GM19467 (cell line): Measurements from ENCODE around the gene CCDC92B.
"Not testable (repeated sequence)": the region's sequence is repeated elsewhere in the genome, so short reads cannot be mapped to it uniquely, and the experiment has no call there.

Source experiments
- ATAC-seq: cut with Tn5 transposase; IDR thresholded peaks from one replicate; pipeline ENCODE4 v1.9.1; 2021; ENCODE audit warnings: mild to moderate bottlenecking, moderate library complexity; ENCODE audit not compliant: unreplicated experiment

CCDC92B gene

DNA sequence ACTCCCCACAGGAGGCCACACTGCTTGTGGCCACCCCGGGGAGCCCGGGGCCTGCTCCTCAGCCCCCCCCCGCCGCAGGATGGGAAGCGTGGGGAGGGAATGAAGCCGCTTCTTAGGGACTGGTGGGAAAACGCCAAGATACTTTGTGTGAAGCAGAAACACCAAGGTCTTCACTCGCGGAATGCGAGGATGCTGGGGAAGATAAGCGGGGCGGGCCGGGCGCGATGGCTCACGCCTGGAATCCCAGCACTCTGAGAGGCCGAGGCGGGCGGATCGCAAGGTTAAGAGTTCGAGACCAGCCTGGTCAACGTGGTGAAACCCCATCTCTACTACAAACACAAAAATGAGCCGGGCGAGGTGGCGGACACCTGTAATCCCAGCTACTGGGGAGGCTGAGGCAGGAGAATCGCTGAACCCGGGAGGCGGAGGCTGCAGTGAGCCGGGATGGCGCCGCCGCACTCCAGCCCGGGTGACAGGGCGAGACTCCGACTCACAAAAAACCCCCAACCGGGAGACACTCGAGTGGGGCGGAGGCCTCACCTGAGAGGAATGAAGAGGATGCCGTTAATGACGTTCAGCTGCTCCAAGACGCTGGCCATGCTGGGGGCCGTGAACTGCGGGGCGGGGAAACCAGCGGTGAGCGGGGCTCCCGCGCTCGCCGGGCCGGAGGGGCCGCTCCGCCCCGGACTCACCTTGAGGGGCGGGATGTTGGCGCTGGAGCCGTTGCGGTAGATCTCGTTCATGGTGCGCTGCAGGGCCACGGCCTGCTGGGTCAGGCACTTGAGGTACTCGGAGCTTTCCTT, 58.2 kb downstream of the CCDC92B start:
- no peak for ATAC-seq

DNA sequence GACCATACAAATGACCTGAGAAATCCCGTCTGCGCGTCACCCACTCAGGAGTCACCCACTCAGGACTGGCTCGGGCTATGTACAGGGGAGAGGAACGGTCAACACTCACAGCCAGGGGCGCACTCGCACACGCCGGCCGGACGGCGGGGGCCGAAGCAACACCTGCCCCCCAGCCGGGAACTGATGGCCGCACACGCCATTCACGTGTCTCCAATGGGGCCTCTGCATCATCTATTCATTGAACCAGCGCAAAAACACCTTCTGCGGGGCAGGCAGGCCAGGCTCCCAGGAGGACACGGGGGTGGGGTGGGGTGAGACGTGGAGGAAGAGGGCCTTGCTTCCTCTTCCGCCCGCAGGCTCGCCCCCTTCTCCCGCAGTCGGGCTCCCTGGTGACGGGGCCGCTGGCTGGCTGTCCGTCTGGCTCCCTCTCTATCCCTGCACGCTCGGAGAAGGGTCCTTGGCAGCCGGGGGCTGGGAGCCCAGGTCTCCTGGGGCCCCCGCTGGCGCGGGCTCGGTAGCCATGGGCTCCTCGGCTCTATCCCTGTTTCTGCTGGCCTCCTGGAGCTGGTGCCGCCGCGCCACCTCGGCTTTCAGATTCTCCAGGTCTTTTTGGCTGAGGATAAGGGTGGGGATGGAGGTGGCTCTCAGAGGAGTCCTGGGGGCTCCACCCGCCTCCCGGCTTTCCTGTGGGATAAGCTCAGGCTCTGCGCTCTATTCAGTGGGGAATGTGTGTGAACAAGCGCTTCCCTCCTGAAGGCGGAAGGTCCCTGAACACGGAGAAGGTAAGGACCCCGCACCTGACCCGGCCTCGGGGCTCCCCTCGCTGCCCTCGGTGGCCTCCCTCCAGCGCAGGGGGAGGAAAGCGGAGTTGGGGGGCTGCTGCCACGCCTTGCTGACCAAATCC, 59.0 kb downstream of the CCDC92B start:
- ATAC-seq, result no peak

DNA sequence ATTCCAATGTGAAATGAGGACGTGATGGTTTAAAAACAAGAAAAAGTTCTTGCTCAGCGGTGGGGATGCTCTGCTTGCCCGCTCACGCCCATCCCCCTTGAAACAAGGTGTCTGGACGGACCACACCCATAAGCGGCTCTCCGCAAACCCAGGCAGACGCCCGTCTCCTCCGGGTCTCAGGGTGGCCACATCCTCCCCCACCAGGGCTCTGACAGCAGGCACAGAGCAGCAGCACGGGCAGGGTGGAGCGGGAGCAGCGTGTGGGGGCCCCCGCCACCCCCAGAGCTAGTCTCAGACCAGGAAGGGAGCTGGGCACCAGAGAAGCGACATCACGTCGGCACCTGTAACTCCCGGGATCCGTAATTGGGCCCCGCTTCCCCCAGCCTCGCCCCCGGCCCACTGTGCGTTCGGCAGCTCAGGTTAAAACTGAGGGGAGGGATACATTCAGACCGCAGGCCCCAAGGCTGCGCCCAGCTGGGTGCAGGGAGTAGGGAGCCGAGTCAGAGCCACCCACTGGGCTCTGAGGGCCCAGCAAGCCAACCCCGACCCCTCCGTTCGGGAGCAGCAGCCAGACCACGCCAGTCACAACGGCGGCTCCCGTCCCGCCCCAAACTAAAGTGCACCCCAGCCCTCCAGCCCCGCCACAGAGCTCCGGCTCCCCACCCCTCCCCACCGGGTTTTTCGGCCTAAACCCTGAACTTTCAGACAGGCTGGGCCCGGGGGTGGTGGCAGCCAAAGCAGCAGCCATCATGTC, 59.9 kb downstream of the CCDC92B start:
- no peak for ATAC-seq

DNA sequence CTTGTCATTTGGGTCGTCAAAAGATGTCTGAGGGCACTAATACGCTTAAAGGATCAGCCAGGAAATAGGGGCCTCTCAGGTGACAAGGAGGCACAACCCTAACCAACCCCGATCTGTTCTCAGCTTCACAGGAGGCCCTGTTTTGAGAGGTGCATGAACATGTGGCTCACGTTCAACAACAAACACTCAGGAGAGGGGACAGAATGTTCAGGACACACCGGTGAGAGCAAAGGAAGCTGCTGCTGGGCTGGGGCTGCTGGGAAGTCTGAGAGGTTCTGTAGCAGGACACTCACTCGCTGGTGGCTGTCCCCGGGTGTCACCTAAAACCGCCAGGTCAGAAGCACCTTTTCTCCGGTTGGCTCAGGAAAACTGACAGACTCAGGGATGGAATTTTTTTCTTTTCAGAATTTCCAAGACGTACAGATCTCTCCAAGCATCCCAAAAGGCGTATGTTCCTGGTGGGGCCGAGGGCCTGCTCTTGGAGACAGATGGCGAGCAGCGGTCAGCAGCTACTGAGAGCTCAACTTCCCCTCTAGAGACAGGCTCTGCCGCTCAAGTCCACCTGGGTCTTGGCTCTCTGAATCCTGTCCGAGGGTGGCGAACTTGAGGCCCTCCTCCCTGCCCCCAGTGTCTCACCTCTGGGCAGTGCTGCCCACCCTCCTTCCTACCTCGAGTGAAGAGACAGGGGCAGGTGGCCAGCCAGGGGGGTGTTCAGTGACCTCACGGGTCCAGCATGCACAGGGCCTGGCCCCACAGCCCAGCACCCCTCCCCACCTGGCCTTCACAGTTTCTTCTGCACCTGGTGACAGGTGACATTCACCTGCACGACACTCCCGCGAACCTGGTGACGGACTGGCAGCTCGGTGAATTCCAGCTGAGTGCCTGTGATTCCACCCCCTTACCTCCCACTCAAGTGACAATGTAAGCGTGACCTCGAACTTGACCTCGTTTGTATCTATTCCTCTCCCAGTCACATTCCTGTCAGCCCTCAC, 60.8 kb downstream of the CCDC92B start:
- ATAC-seq, result no peak

DNA sequence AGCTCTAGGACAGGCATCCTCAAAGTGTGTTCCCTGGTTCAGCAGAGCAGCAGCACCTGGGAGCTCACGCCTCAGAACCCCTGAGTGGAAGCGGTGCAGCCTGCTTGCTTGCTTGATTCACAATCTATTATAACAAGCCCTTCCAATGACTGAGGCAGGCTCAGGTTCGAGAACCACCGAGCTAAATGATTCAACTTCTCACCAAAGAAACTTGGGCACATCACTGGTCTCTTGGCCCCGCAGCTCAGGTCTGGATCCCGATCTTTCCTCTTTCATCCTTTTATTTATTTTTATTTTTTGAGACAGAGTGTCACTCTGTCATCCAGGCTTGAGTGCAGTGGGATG, 62.4 kb downstream of the CCDC92B start:
- ATAC-seq, result no peak

GRCh38 chr17:2685696-2686095, 63.8 kb downstream of the CCDC92B start:
- ATAC-seq, result no peak

- no peak for ATAC-seq
These were observed 64.9 kb downstream of the CCDC92B start for GRCh38 chr17:2684549-2684948.

DNA sequence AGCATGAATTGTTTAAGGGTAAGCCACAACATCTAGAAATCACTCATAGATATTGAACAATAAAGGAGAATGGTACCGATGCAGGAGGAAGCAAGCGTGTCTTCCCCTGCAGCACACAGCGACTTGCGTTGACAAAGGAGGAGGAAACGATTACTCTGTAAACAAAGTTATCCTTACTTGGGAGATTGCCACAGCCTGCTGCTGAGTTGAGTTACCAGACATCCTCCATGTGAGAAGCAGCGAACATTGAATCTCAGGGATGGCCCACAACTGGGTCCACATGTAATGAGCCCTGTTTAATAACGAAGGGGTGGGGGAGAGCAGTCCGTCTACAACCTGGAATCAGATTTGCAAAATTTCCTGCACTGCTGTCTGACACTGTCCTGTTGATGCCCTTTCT, 65.5 kb downstream of the CCDC92B start:
- ATAC-seq, result no peak

DNA sequence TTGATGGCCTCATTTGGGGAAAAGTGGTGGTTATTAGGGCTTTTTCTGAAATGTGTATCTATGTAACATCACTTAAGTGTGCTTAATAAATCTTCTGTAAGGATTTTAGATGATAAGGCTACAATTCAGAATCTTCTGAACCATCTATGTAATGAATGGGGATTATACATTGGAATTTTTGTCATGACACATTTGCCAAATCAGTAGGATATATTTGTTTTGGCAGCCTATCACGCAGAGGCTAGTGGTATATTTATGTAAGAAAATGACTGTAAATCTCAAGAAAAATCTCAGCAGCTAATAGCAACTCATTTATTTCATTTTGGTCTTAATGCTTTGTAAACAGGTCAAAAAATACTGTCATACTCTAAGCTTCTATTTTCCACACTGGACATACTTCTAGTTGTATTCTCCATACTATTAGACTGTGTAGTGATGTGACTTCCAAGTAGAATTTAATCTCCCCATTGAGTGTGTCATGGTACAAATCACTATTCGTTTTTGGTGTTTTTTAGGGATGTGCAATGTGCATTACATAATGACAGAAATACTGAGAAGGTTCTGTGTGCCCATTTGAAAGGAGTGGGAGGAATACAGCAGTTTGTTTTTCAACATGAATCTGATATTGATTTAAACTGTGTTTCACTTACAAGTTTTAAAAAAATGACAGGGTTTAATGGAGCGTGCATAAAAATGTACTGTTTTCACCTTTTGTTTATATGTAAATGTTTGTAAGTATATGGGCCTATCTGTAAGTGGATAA, 67.1 kb downstream of the CCDC92B start:
- no peak for ATAC-seq

GRCh38 chr17:2681650-2682049, 67.8 kb downstream of the CCDC92B start:
- no peak for ATAC-seq

GRCh38 chr17:2680961-2681360, 68.5 kb downstream of the CCDC92B start:
- no peak for ATAC-seq

- not testable (repeated sequence) for ATAC-seq
These were observed 70.2 kb downstream of the CCDC92B start for GRCh38 chr17:2679247-2679646.
